ENCODE measurements around the gene KIRREL1.

Gene KIRREL1

GRCh38 chr1:157993147-157993917, at the start of gene KIRREL1:
KIRREL1 (plus strand) TSS chr1:157993645; CDS start chr1:157993677, 32 bp downstream.
- H3K27ac ChIP-seq (ENCODE audit: low read depth, low read length, poor library complexity, severe bottlenecking) = no peak within 1 kb of the TSS
- no peaks in the 10 kb centered on the region for H4K20me1 ChIP-seq (ENCODE audit: insufficient read depth, low read length)
- TF ChIP-seq EZH2 (IDR thresholded peaks at IDR 0.05; ENCODE audit: borderline replicate concordance, low read length) = no peak
- TF ChIP-seq, protein P1, sequence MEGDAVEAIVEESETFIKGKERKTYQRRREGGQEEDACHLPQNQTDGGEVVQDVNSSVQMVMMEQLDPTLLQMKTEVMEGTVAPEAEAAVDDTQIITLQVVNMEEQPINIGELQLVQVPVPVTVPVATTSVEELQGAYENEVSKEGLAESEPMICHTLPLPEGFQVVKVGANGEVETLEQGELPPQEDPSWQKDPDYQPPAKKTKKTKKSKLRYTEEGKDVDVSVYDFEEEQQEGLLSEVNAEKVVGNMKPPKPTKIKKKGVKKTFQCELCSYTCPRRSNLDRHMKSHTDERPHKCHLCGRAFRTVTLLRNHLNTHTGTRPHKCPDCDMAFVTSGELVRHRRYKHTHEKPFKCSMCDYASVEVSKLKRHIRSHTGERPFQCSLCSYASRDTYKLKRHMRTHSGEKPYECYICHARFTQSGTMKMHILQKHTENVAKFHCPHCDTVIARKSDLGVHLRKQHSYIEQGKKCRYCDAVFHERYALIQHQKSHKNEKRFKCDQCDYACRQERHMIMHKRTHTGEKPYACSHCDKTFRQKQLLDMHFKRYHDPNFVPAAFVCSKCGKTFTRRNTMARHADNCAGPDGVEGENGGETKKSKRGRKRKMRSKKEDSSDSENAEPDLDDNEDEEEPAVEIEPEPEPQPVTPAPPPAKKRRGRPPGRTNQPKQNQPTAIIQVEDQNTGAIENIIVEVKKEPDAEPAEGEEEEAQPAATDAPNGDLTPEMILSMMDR (IDR thresholded peaks at IDR 0.05; ENCODE audit: low read length) = no peak
- no peak within 1 kb of the TSS for H3K4me3 ChIP-seq (ENCODE audit: low read depth, low read length, poor library complexity, severe bottlenecking)
- H3K9me3 ChIP-seq (ENCODE audit: low read length) = no peaks in the 10 kb centered on the region
- H3F3A ChIP-seq (ENCODE audit: insufficient read depth, low read length) = no peaks in the 10 kb centered on the region
- H3K36me3 ChIP-seq (ENCODE audit: insufficient read depth, low read length) = no peaks in the 10 kb centered on the region
- no peaks in the 10 kb centered on the region for H3K9me2 ChIP-seq (ENCODE audit: low read depth, low read length)
- H3K27me3 ChIP-seq (ENCODE audit: insufficient read depth, low read length) = peaks cover 4% of the 10 kb centered on the region
- H3K79me2 ChIP-seq (ENCODE audit: insufficient read depth, low read length) = no peaks in the 10 kb centered on the region
- no peak within 1 kb of the TSS for H3K9ac ChIP-seq (ENCODE audit: low read length)
- peak within 1 kb of the TSS; percentile 32; the same call in 1 of the 2 replicates for H3K4me2 ChIP-seq (ENCODE audit: low read length)
- peaks cover 8% of the 10 kb centered on the region for H3K4me1 ChIP-seq (ENCODE audit: insufficient read depth, low read length, severe bottlenecking)
- no peak within 1 kb of the TSS for H2AFZ ChIP-seq (ENCODE audit: low read length)

DNA sequence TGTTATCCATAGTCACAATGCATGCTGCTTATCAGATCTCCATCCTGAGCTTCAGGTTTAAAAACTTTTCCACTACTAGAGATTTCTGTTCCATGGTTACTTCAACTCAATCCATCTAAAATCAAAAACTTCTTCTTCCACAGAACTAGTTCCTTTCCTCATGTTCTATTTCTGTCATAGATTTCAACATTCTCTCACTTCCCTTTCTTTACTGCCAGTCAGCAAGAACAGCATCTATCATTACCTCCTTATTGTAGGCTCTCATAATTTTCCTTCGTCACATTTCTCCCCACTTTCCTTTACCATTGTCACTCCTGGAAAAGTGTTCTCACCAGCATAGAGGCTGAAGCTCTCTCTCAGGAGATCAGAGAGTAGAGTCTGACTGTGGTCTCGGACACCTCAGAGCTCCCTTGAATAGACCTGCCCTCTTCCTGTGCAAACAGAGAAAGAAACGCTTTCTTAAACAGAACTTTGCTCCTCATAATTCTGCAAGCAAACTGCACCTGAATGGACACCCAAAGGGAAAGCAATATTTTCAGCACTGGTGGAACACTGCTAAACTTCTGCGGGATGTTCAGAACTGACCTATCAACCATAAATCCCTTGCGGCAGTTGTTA, 48.7 kb upstream of the KIRREL1 start:
- H3K4me3 ChIP-seq (ENCODE audit: low read depth, low read length, poor library complexity, severe bottlenecking) = no peak overlapping the region
- H2AFZ ChIP-seq (ENCODE audit: low read length) = no peak overlapping the region
- no peaks in the 10 kb centered on the region for H3K4me1 ChIP-seq (ENCODE audit: insufficient read depth, low read length, severe bottlenecking)
- H3F3A ChIP-seq (ENCODE audit: insufficient read depth, low read length) = no peaks in the 10 kb centered on the region
- H3K9me3 ChIP-seq (ENCODE audit: low read length) = no peaks in the 10 kb centered on the region
- H3K27me3 ChIP-seq (ENCODE audit: insufficient read depth, low read length) = no peaks in the 10 kb centered on the region
- H3K9ac ChIP-seq (ENCODE audit: low read length) = no peak overlapping the region
- H4K20me1 ChIP-seq (ENCODE audit: insufficient read depth, low read length) = no peaks in the 10 kb centered on the region
- H3K36me3 ChIP-seq (ENCODE audit: insufficient read depth, low read length) = no peaks in the 10 kb centered on the region
- TF ChIP-seq EZH2 (IDR thresholded peaks at IDR 0.05; ENCODE audit: borderline replicate concordance, low read length) = no peak
- TF ChIP-seq, protein P1 (IDR thresholded peaks at IDR 0.05; ENCODE audit: low read length) = no peak
- no peak overlapping the region for H3K27ac ChIP-seq (ENCODE audit: low read depth, low read length, poor library complexity, severe bottlenecking)
- H3K79me2 ChIP-seq (ENCODE audit: insufficient read depth, low read length) = no peaks in the 10 kb centered on the region
- H3K9me2 ChIP-seq (ENCODE audit: low read depth, low read length) = no peaks in the 10 kb centered on the region
- H3K4me2 ChIP-seq (ENCODE audit: low read length) = no peak overlapping the region

DNA sequence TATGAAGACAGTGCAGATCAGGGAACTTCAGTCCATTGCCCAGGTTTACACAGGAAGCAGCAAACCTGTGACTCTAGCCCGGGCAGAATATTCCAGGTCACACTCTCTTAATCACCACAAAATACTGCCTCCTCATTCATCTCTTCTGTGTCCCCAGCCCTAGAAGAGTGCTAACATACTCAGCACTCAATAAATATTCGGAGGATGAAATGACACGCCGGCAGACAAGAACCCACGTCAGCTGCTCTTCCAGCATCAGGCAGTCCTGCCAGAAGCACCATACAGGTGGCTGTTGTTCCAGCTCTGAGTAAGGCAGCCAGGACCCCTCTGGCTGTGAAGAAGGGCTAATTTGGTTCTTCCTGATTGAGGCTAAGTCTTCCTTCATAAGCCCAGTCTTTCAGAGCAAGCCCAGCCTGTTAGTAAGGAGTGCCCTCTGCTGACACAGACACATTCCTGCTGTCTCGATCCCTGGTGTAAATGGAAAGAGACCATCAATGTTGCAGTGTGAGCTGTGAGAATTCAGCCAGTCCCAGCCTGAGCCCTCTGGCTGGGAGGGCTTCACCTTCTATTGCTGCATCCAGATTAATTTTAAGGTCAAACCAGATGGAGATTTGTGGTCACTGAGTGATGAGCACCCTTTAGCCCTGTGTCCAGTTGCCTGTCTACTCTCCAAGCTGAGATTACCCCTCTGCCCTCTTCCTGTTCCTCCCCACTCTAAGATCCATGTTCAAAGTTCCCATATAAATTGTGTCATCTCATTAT, 45.0 kb upstream of the KIRREL1 start:
- H3F3A ChIP-seq (ENCODE audit: insufficient read depth, low read length) = no peaks in the 10 kb centered on the region
- H3K4me1 ChIP-seq (ENCODE audit: insufficient read depth, low read length, severe bottlenecking) = no peaks in the 10 kb centered on the region
- no peaks in the 10 kb centered on the region for H3K79me2 ChIP-seq (ENCODE audit: insufficient read depth, low read length)
- H3K9ac ChIP-seq (ENCODE audit: low read length) = no peak overlapping the region
- no peak for TF ChIP-seq EZH2 (IDR thresholded peaks at IDR 0.05; ENCODE audit: borderline replicate concordance, low read length)
- TF ChIP-seq, protein P1 (IDR thresholded peaks at IDR 0.05; ENCODE audit: low read length) = peak; percentile 75
- H3K4me3 ChIP-seq (ENCODE audit: low read depth, low read length, poor library complexity, severe bottlenecking) = no peak overlapping the region
- no peaks in the 10 kb centered on the region for H3K27me3 ChIP-seq (ENCODE audit: insufficient read depth, low read length)
- no peak overlapping the region for H3K27ac ChIP-seq (ENCODE audit: low read depth, low read length, poor library complexity, severe bottlenecking)
- H3K9me3 ChIP-seq (ENCODE audit: low read length) = no peaks in the 10 kb centered on the region
- H3K9me2 ChIP-seq (ENCODE audit: low read depth, low read length) = no peaks in the 10 kb centered on the region
- H3K36me3 ChIP-seq (ENCODE audit: insufficient read depth, low read length) = no peaks in the 10 kb centered on the region
- H4K20me1 ChIP-seq (ENCODE audit: insufficient read depth, low read length) = no peaks in the 10 kb centered on the region
- H2AFZ ChIP-seq (ENCODE audit: low read length) = no peak overlapping the region
- no peak overlapping the region for H3K4me2 ChIP-seq (ENCODE audit: low read length)
